Lung (tissue), 12 donors: ENCODE data around the gene GPRC5D. TPM values are rescaled to one million over a fixed set of nuclear protein-coding genes. Genes with fewer than 3 reads are reported as not detected.

Experiments used
- ATAC-seq: fragments of 200-7000 bp; cut with Tn5 transposase; one replicate; pipeline ENCODE4 v1.9.1; 2020; ENCODE audit warnings: moderate number of reproducible peaks; ENCODE audit not compliant: insufficient read depth, low FRiP score
- DNase-seq, 3 donors: peaks; one replicate each; pipeline ENCODE4 v3.0.0-alpha.2; 2013 to 2017
- H3K27ac ChIP-seq, 2 donors: one replicate each; pipeline ENCODE4 v1.5.1; 2013; ENCODE audit warnings: mild to moderate bottlenecking in 2 of 2, moderate library complexity in 2 of 2, control low read depth in 1 of 2, inconsistent platforms in 1 of 2, low read depth in 1 of 2, low read length in 1 of 2
- H3K27me3 ChIP-seq, 3 donors: one replicate each; pipeline ENCODE4 v1.5.1; 2013; ENCODE audit warnings: low read length in 2 of 3; ENCODE audit not compliant: control insufficient read depth in 3 of 3, insufficient read depth in 3 of 3
- H3K36me3 ChIP-seq, 4 donors: one replicate each; pipeline ENCODE4 v1.5.1; 2013; ENCODE audit warnings: low read length in 4 of 4, mild to moderate bottlenecking in 1 of 4, moderate library complexity in 1 of 4; ENCODE audit not compliant: control insufficient read depth in 4 of 4, insufficient read depth in 4 of 4
- H3K4me1 ChIP-seq, 5 donors: one replicate each; pipeline ENCODE4 v1.5.1; 2013; ENCODE audit warnings: low read length in 5 of 5, mild to moderate bottlenecking in 2 of 5, moderate library complexity in 1 of 5; ENCODE audit not compliant: control insufficient read depth in 5 of 5, insufficient read depth in 5 of 5
- H3K4me3 ChIP-seq: one replicate; pipeline ENCODE4 v1.5.1; 2013; ENCODE audit warnings: mild to moderate bottlenecking, control low read depth, moderate library complexity
- H3K9ac ChIP-seq, 2 donors: one replicate each; pipeline ENCODE4 v1.5.1; 2013; ENCODE audit warnings: low read length in 2 of 2, control low read depth in 1 of 2; ENCODE audit not compliant: insufficient read depth in 1 of 2
- H3K9me3 ChIP-seq, 4 donors: one replicate each; pipeline ENCODE4 v1.5.1; 2013; ENCODE audit warnings: low read length in 3 of 4, mild to moderate bottlenecking in 1 of 4, moderate library complexity in 1 of 4; ENCODE audit not compliant: control insufficient read depth in 4 of 4, insufficient read depth in 3 of 4
- WGBS, 2 donors: extraction: QIAGEN DNeasy Blood & Tissue Kit; methylation state at CpG; one replicate each; pipeline ENCODE4 v1.1.7; 2013; 5-methylcytosine and 5-hydroxymethylcytosine counted together
- polyA plus RNA-seq, 2 donors: library from polyadenylated mRNA; stranded (reverse); fragments of 200-250 nt; gene quantifications; one replicate each; pipeline ENCODE4 v1.2.1, GENCODE V29; 2013
- total RNA-seq, 2 donors: library from RNA; depleted of rRNA in 1 of 2; stranded (reverse); fragments of >200 nt in 1 of 2; gene quantifications; one replicate each; pipeline ENCODE4 v1.2.1, GENCODE V29; 2014 to 2021
- TF ChIP-seq, protein P1 (sequence below): IDR thresholded peaks from 2 replicates; pipeline ENCODE4 v1.5.1; 2012; ENCODE audit warnings: mild to moderate bottlenecking; ENCODE audit errors: control extremely low read depth, extremely low read depth
- donor health status: control.
- donor health status: control.
- donor health status: Bipolar disorder and iron deficiency.
- donor health status: healthy.
- donor health status: DM: yes; HTN: yes; CAD: no.

Gene GPRC5D
- total and polyA plus RNA-seq, 4 donors, result 0.14 to 0.30 TPM; not detected in 2

DNA sequence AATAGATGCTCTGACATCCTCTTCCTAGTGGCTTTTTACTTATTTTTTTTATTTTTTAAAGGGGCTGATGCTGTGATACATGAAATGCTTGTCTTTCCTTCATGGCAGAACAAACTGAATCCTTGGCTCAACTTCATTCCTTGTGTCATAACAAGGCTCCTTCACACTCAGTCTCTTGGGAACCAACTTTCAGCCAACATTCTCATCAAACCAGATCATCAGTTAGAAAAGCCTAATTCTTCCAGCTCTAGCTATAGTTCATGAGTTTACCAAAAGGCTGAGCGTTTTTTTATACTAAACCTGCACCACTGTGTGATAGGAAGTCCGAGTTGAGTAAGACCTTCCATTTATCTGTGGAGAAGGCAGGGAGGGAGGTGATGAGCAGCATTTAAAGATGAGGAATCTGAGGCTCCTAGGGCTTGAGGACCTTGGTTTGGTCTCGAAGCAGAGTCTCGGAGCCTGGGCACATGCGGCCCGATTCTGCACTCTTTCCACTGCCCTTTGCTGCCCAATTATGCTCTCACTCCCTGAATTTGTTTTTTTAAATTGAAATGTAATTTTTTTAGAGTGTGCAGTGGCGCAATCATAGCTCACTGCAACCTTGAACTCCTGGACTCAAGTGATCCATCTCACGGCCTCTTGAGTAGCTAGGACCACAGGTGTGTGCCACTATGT, 8.2 kb downstream of the GPRC5D start:
- H3K4me3 ChIP-seq, result no peak overlapping the region
- WGBS, 2 donors, result 91 to 93% methylated on average over 8 of the region's 8 CpGs
- DNase-seq (peak in 1 of 3 donors; percentile 19), ATAC-seq (no peak)
- peaks cover 0 to 2% (median 0%) of the 10 kb centered on the region in 5 donors for H3K4me1 ChIP-seq
- no peak overlapping the region for H3K27ac ChIP-seq
- no peak overlapping the region for H3K9ac ChIP-seq
- H3K27me3 ChIP-seq, result no peaks in the 10 kb centered on the region
- TF ChIP-seq, protein P1, sequence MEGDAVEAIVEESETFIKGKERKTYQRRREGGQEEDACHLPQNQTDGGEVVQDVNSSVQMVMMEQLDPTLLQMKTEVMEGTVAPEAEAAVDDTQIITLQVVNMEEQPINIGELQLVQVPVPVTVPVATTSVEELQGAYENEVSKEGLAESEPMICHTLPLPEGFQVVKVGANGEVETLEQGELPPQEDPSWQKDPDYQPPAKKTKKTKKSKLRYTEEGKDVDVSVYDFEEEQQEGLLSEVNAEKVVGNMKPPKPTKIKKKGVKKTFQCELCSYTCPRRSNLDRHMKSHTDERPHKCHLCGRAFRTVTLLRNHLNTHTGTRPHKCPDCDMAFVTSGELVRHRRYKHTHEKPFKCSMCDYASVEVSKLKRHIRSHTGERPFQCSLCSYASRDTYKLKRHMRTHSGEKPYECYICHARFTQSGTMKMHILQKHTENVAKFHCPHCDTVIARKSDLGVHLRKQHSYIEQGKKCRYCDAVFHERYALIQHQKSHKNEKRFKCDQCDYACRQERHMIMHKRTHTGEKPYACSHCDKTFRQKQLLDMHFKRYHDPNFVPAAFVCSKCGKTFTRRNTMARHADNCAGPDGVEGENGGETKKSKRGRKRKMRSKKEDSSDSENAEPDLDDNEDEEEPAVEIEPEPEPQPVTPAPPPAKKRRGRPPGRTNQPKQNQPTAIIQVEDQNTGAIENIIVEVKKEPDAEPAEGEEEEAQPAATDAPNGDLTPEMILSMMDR, result no peak
- H3K36me3 ChIP-seq, result no peaks in the 10 kb centered on the region
- no peaks in the 10 kb centered on the region for H3K9me3 ChIP-seq

DNA sequence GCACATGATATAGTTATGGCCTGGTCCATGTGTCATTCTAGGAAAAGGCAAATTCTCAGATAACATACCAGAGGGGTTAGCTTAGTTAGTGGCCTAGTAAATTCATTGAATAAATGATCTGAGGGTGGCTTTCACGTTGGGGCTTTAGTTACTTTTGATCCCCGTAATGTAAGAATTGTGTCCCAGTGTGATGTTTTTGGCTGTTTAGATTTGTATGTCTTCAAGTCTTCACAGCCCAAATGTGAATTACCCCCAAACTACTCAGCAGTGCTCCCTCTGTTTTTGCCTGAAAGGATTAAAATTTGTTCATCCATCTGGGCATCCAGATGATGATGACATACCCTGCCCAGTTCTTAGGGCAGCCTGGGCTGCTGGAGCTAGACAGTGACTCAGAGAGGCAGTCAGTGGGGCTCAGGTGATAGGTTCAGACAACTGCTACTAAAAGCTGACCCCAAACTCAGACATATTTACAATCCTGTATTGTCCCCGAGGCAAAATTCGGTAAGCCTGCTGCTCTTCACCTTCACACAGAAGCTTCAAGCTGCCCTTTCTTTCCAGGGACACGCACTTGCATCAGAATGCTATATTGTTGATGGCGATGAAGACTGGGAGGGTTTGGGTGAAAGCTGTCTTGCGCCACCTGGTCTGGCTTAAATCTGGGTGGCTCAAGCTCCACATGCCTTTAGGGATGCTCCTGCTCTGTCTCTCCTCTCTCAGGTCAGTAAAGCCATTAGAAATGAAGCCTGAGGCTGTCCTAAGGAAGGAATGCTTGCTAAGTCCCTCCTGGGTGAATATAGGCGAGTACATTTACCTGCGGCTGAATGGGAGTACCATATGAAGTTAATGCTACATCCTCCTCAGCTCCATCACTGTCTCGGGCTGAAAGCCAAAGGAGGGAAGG, 10.3 kb downstream of the GPRC5D start:
- Histone ChIP-seq H3K9ac (no peak overlapping the region), H3K36me3 (no peaks in the 10 kb centered on the region), H3K27ac (no peak overlapping the region), H3K27me3 (no peaks in the 10 kb centered on the region), H3K4me3 (no peak overlapping the region), H3K9me3 (no peaks in the 10 kb centered on the region), H3K4me1 (peaks cover 0 to 2% (median 0%) of the 10 kb centered on the region in 5 donors)
- DNase-seq, result no peak
- TF ChIP-seq, protein P1, result no peak
- no peak for ATAC-seq
- 91 to 96% methylated on average over 10 of the region's 10 CpGs for WGBS, 2 donors

DNA sequence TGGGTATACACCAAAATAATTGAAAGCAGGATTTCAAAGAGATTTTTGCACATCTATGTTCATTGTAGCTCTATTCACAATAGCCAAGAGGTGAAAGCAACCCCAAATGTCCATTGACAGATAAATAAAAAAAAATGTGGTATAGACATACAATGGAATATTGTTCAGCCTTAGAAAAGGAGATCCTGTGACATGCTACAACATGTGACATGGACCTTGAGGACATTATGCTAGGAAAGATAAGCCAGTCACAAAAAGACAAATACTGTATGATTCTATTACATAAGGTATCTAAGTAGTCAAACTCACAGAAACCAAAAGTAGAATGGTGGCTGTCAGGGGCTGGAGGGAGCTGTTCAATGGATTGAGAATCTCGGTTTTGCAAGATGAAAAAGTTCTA, 12.1 kb downstream of the GPRC5D start:
- ATAC-seq (no peak), DNase-seq (no peak)
- Histone ChIP-seq H3K9me3 (no peaks in the 10 kb centered on the region), H3K27me3 (no peaks in the 10 kb centered on the region), H3K36me3 (no peaks in the 10 kb centered on the region), H3K9ac (no peak overlapping the region), H3K4me1 (peaks cover 0 to 2% (median 0%) of the 10 kb centered on the region in 5 donors), H3K27ac (no peak overlapping the region), H3K4me3 (no peak overlapping the region)
- TF ChIP-seq, protein P1, result no peak
- WGBS, 2 donors, result 76 to 84% methylated on average over 1 of the region's 1 CpG
